ENCODE data around the gene PXMP2. TPM values are rescaled to one million over a fixed set of nuclear protein-coding genes. Genes with fewer than 3 reads are reported as not detected.

Gene PXMP2
- 36.6 TPM for total RNA-seq (ENCODE audit: insufficient read depth, low replicate concordance)

GRCh38 chr12:132687211-132688164, at the start of gene PXMP2, which contains the start of gene POLE:
TSS of gene PXMP2 (plus strand) at chr12:132687587. CDS start at chr12:132687671, 84 bp downstream.
TSS of gene POLE (minus strand) at chr12:132687342. CDS start at chr12:132687315, 27 bp downstream.
- DNase-seq (ENCODE audit: low spot score): peak; percentile 96

- no peak for DNase-seq (ENCODE audit: low spot score)
Observed at GRCh38 chr12:132637811-132638210, 49.6 kb upstream of the PXMP2 start.

GRCh38 chr12:132638541-132639408, 48.6 kb upstream of the PXMP2 start:
- peak; percentile 93 for DNase-seq (ENCODE audit: low spot score)

GRCh38 chr12:132639956-132640520, 47.3 kb upstream of the PXMP2 start:
- no peak for DNase-seq (ENCODE audit: low spot score)

GRCh38 chr12:132640936-132641335, 46.5 kb upstream of the PXMP2 start:
- DNase-seq (ENCODE audit: low spot score): no peak

GRCh38 chr12:132641811-132642650, 45.4 kb upstream of the PXMP2 start:
- no peak for DNase-seq (ENCODE audit: low spot score)

GRCh38 chr12:132642846-132643835, 44.2 kb upstream of the PXMP2 start:
- DNase-seq (ENCODE audit: low spot score): no peak

GRCh38 chr12:132646850-132647249, 40.5 kb upstream of the PXMP2 start:
- DNase-seq (ENCODE audit: low spot score): no peak

- no peak for DNase-seq (ENCODE audit: low spot score)
Observed at GRCh38 chr12:132647858-132648257, 39.5 kb upstream of the PXMP2 start.

GRCh38 chr12:132648616-132649225, 38.7 kb upstream of the PXMP2 start:
- DNase-seq (ENCODE audit: low spot score): no peak

GRCh38 chr12:132649226-132649945, 38.0 kb upstream of the PXMP2 start:
- no peak for DNase-seq (ENCODE audit: low spot score)

- DNase-seq (ENCODE audit: low spot score): no peak
Observed at GRCh38 chr12:132651444-132652100, 35.8 kb upstream of the PXMP2 start.

GRCh38 chr12:132653567-132654290, 33.7 kb upstream of the PXMP2 start:
- peak; percentile 9 for DNase-seq (ENCODE audit: low spot score)

- DNase-seq (ENCODE audit: low spot score): no peak
Observed at GRCh38 chr12:132657004-132657727, 30.2 kb upstream of the PXMP2 start.

GRCh38 chr12:132658149-132658894, 29.1 kb upstream of the PXMP2 start:
- DNase-seq (ENCODE audit: low spot score): no peak

GRCh38 chr12:132659146-132659545, 28.2 kb upstream of the PXMP2 start:
- no peak for DNase-seq (ENCODE audit: low spot score)

Data from umbilical cord (tissue), 2 donors.